ENCODE measurements around the gene DCAF15.

GRCh38 chr19:13937479-13938300, 14.6 kb upstream of the DCAF15 start:
- no peak for TF ChIP-seq POLR2AphosphoS5 (IDR thresholded peaks at IDR 0.05; ENCODE audit: borderline replicate concordance, low read depth, low read length)
- TF ChIP-seq EZH2 (IDR thresholded peaks at IDR 0.05) = no peak
- no peak for TF ChIP-seq FOXP2 (optimal IDR thresholded peaks at IDR 0.05; ENCODE audit: control extremely low read depth, extremely low read length, insufficient read depth)
